ENCODE measurements around the gene FAM120B.

FAM120B gene

GRCh38 chr6:170447561-170447930 lies 141.0 kb downstream of the FAM120B start:
- no peak for DNase-seq

- no peak for DNase-seq
Observed at GRCh38 chr6:170448317-170448716, 141.8 kb downstream of the FAM120B start.

GRCh38 chr6:170448751-170449630 lies 142.4 kb downstream of the FAM120B start:
- no peak for DNase-seq

DNA sequence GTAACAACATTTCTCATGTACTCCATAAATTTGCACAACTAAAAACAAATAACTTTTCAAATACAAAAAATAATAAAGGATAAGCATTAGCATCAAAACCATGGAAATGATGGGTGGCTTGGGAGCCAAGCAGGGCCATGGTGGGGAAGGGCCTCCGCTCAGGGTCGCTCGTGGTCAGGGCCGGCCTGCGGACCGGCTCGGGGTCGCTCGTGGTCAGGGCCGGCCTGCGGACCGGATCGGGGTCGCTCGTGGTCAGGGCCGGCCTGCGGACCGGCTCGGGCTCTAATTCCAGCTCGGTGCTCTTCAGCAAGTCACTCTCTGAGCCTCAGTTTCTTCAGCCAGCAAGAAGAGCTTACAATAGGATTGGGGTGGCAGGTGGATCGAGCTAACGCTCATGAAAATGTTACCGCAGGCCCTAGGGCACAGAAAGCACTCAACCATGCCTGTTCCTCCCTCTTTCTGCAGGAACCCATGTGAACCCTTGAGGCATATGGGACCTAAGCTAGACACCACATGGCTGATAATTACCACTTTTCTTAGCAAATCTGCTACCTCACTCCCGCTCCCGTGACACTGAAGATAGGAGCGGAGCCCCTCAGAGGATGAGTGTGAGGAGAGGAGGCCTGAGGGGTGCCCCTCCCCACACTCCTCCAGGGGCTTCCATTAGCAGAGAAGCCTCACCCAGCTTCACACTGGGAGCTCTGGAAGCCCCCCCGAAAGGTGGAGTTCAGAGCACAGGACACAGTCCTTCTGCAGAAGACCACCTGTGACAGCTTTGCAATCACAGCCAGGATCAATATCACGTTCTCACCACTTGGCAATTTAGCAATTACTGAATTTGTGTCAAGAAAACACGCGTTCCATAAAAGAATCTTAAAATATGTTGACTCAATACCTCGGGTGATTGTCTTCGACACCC lies 143.5 kb downstream of the FAM120B start:
- peak; percentile 3 to 11 for DNase-seq

- DNase-seq, result peak in 1 of 2 experiments; percentile 7
Observed at GRCh38 chr6:170450916-170451761, 144.6 kb downstream of the FAM120B start.

DNA sequence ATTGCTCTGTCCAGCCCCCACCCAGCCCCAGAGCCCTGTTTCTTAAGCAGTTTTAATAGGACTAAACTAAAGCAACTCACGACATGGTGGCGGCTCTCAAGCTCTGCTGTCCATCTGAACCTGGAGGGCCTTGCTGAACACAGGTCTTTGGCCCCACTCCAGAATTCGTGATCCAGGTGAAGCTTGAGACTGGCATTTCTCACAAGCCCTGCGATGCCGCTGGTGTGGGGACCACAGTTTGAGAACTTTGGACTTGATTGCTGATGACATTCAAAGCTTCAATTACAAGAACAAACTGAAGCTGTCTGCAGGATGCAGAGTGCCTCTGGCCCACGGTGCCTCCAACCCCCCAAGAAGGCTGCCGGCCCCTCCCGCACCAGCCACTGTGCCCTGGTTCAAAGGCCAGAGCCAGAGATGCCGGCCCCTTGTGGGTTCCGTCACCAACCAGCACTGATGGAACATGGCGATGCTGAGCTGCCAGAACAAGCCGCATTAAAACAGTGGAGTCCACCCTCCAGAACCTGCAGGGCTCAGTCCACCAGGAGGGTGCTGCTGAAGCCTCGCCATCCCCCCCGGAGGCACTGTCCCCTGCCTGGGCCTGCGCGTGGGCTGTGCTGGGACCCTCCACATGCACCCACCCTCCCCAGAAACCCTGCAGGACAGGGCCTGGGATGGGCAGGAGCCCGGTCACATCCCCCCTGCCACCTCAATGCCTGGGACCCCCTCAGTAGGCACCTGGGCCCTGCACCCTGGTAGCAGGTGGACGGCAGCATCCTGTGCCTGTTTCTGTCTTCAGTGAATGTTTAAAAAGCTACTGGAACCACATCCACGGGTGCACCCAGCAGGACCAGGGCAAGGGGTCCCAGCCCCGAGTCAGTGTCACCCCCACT lies 145.4 kb downstream of the FAM120B start:
- peak in 1 of 2 experiments; percentile 11 for DNase-seq

DNA sequence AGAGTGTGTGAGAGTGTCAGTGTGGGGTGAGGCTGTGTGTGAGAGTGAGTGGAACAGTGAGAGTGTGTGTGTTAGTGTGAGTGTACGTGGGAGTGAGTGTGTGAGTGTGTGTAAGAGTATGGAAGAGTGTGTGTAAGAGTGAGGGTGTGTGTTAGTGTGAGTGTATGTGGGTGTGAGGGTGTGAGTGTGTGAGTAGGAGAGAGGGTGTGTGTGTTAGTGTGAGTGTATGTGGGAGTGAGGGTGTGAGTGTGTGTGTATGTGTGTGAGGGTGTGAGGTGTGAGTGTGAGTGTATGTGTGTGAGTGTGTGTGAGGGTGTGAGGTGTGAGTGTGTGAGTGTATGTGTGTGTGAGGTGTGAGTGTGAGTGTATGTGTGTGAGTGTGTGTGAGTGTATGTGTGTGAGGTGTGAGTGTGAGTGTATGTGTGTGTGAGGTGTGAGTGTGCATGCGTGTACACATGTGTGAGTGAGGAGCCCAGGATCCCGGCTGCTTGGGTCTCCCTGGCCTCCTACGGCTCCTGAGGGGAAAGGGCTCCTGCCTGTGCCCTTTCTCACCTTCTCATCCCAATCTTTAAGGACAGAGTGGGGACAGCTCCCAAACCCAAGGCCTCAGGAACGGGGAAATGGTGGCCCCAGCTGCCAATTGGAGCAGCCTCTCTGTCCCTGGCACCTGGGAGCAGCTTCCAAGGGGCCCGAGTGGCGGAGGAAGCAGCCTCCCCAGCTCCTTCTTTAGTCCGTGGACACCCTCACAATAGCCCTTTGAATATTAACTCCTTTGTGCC lies 146.4 kb downstream of the FAM120B start:
- DNase-seq, result peak in 1 of 2 experiments; percentile 7

- no peak for DNase-seq
Observed at GRCh38 chr6:170453586-170454511, 147.3 kb downstream of the FAM120B start.

- no peak for DNase-seq
Observed at GRCh38 chr6:170454512-170455285, 148.1 kb downstream of the FAM120B start.

DNA sequence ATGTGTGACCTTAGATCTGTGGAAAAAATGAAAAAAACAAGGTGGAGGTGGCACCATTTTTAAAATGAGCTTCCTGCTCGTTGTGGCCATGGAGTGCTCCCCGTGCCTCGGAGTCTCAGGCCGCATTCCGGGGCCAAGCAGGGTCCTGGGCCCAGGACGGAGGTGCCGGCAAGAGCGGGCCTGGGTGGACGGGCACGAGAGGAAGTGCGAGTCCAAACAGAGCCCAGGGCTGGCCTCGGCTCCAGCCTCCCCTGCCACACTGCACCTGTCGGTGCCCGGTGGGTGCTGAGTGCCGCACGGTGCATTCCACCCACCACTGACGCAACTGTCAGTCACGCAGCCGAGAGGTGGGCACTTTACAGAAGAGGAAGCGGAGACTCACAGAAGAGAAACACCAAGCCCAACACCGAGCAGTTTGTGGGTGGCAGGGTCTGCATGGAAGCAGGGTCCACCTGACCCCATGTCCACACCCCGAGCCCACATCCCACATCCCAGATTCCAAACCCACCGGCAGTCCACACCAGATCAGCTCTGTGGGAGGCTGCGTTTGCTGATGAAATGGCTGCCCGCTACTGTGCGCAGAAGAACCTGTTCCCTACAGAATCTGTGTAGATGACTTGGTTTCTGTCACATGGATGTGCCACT lies 148.9 kb downstream of the FAM120B start:
- no peak for DNase-seq

- no peak for DNase-seq
Observed at GRCh38 chr6:170456334-170456733, 149.8 kb downstream of the FAM120B start.

Data from activated T-cell treated with anti-CD3 and anti-CD28 coated beads, Interleukin-2, amount 50 U/mL, for 48 hours (primary cell).